Epidermal melanocyte (primary cell): ENCODE measurements around the gene EIF3A.

Source experiments
- DNase-seq: peaks from one replicate; pipeline ENCODE4 v3.0.0; 2011; ENCODE audit warnings: low spot score; ENCODE audit not compliant: insufficient read length

The EIF3A gene

DNA sequence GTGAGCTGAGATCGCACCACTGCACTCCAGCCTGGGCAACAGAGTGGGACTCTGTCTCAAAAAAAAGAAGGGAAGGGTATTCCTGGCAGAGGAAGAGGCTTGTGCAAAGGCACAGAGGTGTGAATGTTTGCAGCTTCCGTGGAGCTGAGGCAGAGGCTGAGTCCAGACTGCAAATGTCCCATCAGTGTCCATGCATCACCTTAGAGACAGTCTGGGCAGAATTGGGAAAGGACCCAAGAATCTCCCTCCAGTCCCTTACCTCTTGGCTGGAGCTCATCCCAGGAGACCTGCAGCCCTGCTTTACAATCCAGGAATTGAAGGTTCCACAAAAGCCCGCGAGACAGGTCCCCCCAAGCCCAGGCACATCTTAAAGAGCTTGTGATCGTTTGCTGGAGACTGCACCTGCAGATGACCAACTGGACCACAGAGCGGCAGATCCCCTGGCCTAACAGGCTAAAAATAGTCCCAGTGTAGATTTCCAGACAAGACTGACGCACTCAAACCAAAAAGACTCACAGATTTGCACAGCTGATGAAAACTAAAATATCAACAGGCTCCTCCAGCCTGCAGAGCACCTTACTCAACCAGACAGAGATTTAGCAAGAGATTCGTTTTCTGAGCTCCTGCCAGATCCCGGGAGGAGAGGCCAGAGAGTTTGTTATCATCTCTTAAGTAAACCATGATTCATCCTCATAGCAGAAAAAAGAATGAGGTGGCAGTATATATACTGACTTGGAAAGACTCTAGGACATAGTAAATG lies 74.0 kb downstream of the EIF3A start:
- no peak for DNase-seq

DNA sequence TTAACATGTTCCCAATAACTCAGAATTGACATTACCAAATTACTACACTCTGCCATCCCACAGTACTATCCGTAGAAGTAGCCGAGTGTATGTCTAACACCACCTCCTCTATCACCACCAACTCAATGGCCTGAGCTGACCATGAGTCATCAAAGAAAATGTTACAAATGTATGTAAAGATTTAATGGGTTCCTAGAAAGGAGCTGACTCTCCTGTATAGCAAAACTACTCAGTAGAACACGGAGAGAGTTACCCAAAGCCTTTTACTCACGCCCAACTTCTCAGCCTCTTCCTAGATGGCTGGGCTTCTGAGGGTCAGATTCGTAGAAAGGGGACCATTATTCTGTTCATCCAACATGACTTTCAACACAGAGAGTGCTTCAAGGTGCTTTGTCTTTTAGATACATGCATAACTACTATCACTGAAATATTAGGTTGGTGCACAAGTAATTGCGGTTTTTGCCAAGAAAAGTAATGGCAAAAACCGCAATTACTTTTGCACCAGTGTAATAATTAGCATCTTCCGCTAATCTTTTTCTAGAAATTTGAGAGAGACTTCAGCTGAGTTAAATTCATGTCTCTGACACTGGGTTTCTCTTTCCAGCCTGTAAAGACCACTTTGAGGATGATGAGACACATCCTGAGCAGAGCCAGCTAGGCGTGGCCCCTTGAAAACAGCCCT lies 75.1 kb downstream of the EIF3A start:
- no peak for DNase-seq

DNA sequence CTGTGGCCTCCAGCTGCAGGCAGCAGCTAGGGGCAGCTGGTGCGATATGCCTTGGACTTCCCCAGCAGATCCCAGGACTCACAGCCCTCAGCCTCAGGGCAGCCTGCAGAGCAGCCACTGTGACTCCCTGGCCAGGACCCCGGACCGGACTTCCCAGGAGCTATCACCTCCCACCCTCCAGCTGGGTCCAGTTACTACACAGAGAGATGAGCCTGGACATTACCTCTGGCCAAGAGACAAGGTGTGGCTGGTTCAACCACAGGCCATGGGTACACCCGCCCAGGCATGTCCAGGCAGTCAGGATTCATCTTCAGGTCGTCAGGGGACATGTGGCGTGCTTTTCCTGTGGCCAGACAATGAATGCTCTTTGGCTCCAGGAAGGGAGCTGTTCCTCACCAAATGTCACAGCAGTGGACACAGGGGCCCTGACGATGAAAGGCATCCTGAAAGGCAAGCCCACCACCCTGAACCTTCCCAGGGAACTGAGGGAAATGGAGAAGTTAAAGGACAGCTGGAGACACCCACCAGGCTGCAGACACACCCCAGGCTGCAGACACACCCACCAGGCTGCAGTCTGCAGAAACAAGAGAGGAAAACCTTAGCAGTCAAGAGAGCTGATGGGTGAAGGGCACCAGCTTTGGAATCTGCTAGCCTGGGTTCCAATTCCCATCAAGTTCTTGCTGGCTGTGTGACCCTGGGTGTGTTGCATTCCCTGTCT lies 76.9 kb downstream of the EIF3A start:
- DNase-seq = no peak

DNA sequence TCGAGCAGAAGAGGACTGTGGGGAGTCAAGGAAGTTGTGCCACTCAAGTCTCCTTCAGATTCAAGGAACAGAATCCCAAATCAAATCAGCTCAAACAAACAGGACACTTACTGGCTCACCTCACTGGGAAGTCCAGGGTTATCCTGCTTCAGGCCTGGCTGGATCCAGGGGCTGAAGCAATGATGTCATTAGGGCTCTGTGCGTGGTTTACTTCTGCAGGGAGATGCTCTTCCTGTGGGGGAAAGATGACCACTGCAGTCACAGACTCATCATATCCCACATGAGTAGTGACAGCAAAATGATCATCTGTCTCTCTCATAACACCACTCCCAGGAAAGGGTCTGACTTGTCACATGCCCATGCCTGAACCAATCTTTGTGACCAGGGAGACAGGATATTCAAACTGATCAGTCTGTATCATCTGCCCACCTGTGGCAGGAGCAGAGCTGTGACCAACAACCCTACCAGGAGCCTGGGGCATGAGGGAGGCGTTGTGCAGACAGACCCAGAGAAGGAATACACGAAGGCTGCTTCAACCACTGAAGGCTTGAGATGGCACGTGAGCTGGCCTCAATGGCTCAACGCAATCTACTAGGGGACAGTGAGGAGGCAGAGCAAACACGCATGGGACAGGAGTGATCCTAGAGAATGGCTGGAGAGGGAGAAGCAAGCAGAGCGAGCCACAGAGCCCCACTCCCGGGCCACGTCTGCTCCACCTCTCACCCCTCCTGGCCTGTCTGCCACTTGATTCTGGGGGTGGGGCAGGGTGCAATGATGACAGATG lies 78.7 kb downstream of the EIF3A start:
- no peak for DNase-seq

DNA sequence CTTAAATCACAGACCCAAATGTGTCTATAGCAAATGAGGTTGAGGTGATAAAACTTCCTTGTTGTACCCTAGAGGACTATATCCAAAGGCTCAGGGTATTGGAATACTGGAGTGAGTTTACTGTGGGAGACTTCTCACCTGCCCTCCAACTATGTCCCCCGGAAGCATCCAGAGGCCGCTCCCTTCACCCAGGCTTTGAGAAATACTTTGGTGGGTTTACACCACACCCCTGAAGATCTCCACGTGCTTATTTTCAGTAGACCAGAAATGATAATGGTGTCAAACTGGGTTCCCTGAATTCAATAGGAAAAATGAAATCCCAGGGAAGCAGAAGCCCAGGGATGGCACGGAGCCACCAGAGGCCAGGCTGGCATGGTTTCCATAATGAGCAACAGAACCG lies 82.4 kb downstream of the EIF3A start:
- DNase-seq = no peak

DNA sequence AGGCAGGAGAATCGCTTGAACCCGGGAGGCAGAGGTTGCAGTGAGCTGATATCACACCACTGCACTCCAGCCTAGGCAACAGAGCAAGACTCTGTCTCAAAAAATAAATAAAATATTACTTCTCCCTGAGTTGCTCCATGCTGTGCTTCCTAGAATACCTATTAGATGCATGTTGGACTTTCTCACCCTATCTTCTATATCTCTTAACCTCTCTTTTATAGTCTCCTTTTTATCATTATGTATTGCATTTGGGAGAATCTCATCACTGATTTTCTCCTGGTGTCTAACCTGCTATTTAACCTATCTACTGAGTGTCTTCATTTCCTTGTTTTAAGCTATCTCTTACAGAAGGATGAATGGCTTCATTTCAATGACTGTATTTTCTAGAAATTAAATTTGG lies 83.2 kb downstream of the EIF3A start:
- no peak for DNase-seq

DNA sequence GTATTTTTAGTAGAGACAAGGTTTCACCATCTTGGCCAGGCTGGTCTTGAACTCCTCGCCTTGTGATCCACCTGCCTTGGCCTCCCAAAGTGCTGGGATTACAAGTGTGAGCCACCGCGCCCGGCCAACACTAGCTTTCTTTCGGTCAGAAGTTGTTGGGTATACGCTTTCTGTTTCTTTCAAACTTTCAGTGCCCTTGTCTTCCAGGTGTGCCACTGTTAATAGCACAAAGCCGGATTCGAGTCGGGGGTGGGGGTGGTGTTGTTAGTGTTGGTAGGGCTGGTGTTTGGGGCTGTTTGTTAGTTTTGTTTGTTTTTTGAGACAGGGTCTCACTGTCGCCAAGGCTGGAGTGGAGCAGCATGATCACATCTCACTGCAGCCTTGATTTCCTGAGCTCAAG lies 84.9 kb downstream of the EIF3A start:
- no peak for DNase-seq

DNA sequence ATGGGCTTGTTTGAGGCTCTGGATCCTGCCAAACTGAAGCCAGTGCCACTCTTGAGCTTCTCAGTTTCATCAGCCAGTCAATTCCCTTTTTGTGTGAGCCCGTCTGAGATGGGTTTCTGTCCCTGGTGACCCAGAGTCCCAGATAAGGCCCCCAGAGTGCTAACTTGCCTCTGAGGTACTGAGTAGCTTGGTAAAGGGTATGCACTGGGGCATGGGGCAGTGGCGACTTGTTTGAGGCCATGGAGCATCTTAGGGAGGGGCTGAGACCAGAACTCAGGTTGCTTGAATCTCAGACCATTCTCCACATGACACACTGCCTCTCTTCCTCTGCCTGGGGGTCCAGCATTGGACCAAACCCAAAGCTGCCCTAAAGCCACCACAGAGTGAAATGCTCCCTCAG lies 86.3 kb downstream of the EIF3A start:
- DNase-seq = no peak

DNA sequence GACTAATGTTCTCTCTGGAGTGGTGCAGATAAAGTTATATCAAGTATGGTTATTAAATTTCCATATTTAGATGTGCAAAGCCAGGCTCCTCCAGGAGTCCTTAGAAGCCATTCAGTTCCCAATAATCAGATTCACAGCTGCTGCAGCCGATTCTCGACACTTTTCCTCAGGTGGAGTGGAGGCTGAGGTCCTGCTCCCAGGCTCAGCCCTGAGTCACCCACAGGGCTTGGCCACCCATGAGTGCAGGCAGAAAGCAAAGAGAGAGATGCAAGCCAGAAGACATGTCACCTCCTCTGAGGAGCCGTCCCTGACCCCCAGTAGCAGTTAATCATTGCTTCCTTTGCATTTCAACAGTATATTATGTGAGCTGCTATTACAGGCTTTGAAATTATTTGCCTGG lies 87.4 kb downstream of the EIF3A start:
- DNase-seq = no peak

DNA sequence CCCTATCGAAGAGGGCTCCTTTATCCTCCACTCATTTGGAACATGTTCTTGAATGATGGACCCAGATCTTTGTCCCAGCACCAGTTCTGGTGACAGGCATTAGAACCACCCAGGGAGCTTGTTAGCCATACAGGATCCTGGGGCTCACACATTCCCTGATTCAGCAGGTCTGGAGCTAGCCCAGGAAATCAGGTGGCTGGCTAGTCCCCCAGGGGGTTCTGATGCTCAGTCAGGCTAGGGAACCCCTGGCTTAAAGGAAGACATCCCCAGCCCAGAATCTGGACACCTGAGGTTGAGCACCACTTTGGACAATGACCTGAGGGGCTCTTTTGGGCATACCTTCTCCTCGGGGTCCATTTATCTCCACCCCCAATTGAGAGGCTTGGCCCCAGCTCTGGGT lies 88.1 kb downstream of the EIF3A start:
- no peak for DNase-seq

DNA sequence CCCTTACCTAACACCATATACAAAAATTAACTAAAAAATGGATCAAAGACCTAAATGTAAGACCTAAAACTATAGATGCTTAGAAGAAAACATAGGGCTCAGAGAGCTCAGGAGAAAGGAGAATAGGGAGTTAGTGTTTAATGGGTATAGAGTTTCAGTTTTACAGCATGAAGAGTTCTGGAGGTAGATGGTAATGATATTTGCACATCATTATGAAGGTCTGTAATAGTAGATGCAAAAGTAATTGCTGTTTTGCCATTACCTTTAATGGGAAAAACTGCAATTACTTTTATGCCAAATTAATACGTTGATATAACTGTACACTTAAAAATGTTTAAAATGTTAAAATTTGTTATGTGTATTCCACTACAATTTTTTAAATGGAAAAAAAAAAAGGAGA lies 90.3 kb downstream of the EIF3A start:
- DNase-seq = no peak

DNA sequence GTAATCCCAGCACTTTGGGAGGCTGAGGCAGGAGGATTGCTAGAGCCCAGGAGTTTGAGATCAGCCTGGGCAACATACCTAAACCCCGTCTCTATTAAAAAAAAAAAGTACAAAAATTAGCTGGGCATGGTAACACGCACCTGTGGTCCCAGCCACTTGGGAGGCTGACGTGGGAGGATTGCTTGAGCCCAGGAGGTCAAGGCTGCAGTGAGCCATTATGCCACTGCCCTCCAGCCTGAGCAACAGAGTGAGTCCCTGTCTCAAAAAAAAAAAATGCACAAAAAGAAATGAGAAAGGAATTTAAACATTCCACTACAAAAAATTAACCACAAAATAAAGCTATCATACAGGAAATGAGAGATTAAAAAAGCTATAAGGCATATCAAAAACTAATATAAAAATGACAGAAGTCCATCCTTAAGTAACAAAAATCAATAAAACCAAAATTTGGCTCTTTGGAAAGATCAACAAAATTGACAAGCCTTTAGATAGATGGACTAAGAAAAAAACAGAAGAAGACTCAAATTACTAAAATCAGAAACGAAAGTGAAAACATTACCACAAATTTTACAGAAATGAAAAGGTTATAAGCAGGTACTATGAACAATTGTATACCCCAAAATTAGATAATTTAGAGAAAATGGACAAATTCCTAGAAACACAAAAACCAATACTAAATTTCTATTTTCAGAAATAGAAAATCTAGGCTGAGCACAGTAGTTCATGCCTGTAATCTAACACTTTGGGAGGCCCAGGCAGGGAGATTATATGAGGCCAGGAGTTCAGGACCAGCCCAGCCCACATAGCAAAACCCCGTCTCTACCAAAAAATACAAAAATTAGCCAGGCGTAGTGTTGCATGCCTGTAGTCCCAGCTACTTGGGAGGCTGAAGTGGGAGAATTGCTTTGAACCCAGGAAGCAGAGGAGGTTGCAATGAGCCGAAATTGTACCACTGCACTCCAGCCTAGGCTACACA lies 93.5 kb downstream of the EIF3A start:
- DNase-seq = no peak

DNA sequence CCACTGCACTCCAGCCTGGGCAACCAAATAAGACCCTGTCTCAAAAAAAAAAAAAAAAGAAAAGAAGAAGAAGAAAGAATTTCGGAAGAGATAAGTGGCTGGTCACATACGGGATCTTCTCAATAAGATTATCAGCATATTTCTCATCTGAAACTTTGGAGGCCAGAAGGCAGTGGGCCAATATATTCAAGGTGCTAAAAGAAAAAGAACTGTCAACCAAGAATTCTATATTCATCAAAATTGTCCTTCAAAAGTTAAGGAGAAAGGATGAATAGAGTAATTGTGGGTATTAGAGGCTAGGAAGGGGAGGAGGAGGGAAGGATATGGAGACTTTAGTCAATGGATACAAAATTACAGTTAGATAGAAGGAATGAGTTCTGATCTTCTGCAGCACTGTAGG lies 95.0 kb downstream of the EIF3A start:
- no peak for DNase-seq
